Measurements from ENCODE around the gene ANAPC15.

GRCh38 chr11:72141066-72141465, 28.6 kb upstream of the ANAPC15 start:
- TF ChIP-seq, protein P1, sequence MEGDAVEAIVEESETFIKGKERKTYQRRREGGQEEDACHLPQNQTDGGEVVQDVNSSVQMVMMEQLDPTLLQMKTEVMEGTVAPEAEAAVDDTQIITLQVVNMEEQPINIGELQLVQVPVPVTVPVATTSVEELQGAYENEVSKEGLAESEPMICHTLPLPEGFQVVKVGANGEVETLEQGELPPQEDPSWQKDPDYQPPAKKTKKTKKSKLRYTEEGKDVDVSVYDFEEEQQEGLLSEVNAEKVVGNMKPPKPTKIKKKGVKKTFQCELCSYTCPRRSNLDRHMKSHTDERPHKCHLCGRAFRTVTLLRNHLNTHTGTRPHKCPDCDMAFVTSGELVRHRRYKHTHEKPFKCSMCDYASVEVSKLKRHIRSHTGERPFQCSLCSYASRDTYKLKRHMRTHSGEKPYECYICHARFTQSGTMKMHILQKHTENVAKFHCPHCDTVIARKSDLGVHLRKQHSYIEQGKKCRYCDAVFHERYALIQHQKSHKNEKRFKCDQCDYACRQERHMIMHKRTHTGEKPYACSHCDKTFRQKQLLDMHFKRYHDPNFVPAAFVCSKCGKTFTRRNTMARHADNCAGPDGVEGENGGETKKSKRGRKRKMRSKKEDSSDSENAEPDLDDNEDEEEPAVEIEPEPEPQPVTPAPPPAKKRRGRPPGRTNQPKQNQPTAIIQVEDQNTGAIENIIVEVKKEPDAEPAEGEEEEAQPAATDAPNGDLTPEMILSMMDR (IDR thresholded peaks at IDR 0.05; ENCODE audit: extremely low read depth in 1 of 2, insufficient read depth in 1 of 2, low read depth in 1 of 2, low read length in 2 of 2): no peak
- TF ChIP-seq EZH2 (IDR thresholded peaks at IDR 0.05; ENCODE audit: borderline replicate concordance, low read depth, low read length, severe bottlenecking): no peak
- TF ChIP-seq MAX (IDR thresholded peaks at IDR 0.05; ENCODE audit: insufficient read depth, insufficient read length): no peak
- TF ChIP-seq POLR2A (IDR thresholded peaks at IDR 0.05; ENCODE audit: low read depth, low read length): no peak
- no peak for TF ChIP-seq FOS (IDR thresholded peaks at IDR 0.05; ENCODE audit: borderline replicate concordance, insufficient read depth, low read length)
- no peak for TF ChIP-seq POLR2AphosphoS5 (IDR thresholded peaks at IDR 0.05; ENCODE audit: insufficient read depth, low read depth, low read length)
- no peak for TF ChIP-seq JUN (IDR thresholded peaks at IDR 0.05; ENCODE audit: borderline replicate concordance, insufficient read depth, insufficient read length, low read depth)

Data from endothelial cell of umbilical vein (primary cell).